ENCODE results near the gene RGSL1.

GRCh38 chr1:182565537-182565936, 115.6 kb downstream of the RGSL1 start:
- no peak for TF ChIP-seq CTCF (IDR thresholded peaks at IDR 0.05)
- TF ChIP-seq EP300 (IDR thresholded peaks at IDR 0.05) = no peak
- TF ChIP-seq POLR2A (IDR thresholded peaks at IDR 0.05) = no peak

Data from suprapubic skin (tissue), 3 donors.